ENCODE data around the gene KLHL28. TPM values are rescaled to one million over a fixed set of nuclear protein-coding genes. Genes with fewer than 3 reads are reported as not detected.
"Not testable (repeated sequence)": the region's sequence is repeated elsewhere in the genome, so short reads cannot be mapped to it uniquely, and the experiment has no call there.

Gene KLHL28
- total RNA-seq, 1 experiment from 2014 or later, result 0.53 TPM

DNA sequence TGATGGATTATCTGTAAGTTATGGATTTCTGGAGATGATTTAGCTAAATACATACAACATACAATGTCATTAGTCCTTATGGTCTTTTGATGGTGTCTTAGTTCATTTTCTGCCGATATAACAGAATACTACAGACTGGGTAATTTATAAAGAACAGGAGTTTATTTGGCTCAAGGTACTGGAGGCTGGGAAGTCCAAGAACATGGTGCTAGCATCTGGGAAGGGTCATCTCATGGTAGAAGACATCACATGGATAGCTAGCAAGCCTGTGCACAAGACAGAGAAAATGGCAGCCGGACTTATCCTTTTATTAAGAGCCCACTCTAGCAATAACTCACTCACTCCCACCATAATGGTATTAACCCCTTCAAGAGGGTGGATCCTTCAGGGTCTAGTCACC lies 24.2 kb downstream of the KLHL28 start:
- no peak for DNase-seq
- Histone ChIP-seq H3K9me3 (no peaks in the 10 kb centered on the region), H3K4me3 (no peak overlapping the region)

GRCh38 chr14:44935155-44935554 lies 26.6 kb downstream of the KLHL28 start:
- peaks cover 3% of the 10 kb centered on the region for H3K36me3 ChIP-seq
- no peak overlapping the region for H3K4me3 ChIP-seq
- DNase-seq, result no peak
- no peaks in the 10 kb centered on the region for H3K9me3 ChIP-seq
- H3K27me3 ChIP-seq, result no peaks in the 10 kb centered on the region

More for the DNA sequence above, 24.2 kb downstream of the KLHL28 start:
- H3K36me3 ChIP-seq, result peaks cover 8% of the 10 kb centered on the region
- H3K27me3 ChIP-seq, result no peaks in the 10 kb centered on the region

DNA sequence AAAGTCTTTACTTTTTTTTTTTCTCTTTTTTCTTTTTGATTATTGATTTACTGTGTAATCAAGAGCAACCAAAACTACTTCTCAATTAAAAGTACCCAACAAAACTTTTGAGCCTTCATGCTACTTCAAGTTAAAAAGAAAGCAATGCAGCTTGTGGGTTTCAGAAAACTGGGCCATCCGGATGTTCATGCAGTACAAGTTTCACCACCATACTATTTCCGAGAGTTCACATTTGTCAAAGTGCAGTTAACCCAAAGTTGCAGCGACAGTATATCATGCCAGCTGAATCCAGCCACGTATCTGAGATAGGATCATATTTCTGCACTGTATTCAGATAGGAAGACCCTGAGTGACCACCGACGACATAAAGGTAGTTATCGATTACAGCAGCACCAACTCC lies 33.0 kb downstream of the KLHL28 start:
- no peaks in the 10 kb centered on the region for H3K9me3 ChIP-seq
- no peak overlapping the region for H3K4me3 ChIP-seq
- no peaks in the 10 kb centered on the region for H3K27me3 ChIP-seq
- DNase-seq, result no peak
- H3K36me3 ChIP-seq, result no peaks in the 10 kb centered on the region

DNA sequence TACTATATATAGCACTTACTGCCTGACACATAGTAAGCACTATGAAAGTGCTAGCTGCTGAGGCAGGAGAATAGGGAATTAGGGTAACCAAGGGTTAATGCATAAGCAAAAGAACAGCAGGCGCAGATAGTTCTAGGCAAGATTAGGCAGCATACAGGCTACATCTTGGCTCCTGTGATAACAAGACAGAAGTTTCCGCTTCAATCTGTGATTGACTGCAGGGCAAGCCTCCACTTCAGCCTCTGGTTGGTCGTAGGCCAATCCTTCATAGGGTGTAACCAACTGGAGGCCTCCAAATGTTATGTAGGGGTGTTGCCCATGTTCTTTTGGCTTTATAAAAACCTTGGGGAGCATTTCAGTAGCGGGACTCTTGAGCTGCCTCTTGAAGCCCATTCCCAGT lies 46.9 kb downstream of the KLHL28 start:
- Histone ChIP-seq H3K27me3 (no peaks in the 10 kb centered on the region), H3K4me3 (no peak overlapping the region), H3K36me3 (no peaks in the 10 kb centered on the region), H3K9me3 (no peaks in the 10 kb centered on the region)
- no peak for DNase-seq

DNA sequence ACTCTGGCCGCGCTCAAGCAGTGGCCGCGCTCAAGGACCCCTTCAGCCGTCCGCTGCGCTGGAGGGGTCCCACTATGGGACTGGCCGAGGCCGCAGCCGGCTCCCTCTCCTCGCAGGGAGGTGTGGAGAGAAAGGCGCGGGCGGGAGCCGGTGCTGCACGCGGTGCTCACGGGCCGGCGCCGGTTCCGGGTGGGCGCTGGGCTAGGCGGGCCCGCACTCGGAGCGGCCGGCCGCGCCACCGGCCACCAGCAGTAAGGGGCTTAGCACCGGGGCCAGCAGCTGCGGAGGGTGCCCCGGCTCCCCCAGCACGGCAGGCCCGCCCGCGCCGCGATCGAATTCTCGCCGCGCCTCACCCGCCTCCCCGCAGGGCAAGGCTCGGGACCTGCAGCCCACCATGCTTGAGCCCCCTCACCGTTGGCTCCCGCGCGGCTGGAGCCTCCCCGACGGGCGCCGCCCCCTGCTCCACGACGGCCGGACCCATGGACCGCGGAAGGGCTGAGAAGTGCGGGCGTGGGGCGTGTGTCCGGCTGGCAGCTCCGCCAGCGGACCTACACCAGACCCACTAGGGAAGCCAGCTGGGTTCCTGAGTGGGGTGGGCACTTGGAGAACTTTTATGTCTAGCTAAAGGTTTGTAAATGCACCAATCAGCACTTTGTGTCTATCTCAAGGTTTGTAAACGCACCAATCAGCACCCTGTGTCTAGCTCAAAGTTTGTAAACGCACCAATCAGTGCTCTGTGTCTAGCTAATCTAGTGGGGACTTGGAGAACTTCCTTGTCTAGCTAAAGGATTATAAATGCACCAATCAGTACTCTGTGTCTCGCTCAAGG lies 49.5 kb downstream of the KLHL28 start:
- no peaks in the 10 kb centered on the region for H3K9me3 ChIP-seq
- no peak overlapping the region for H3K4me3 ChIP-seq
- H3K27me3 ChIP-seq, result no peaks in the 10 kb centered on the region
- H3K36me3 ChIP-seq, result no peaks in the 10 kb centered on the region
- DNase-seq, result no peak

GRCh38 chr14:44910821-44911220 lies 50.9 kb downstream of the KLHL28 start:
- Histone ChIP-seq H3K9me3 (no peaks in the 10 kb centered on the region), H3K4me3 (no peak overlapping the region), H3K36me3 (no peaks in the 10 kb centered on the region), H3K27me3 (no peaks in the 10 kb centered on the region)
- DNase-seq, result no peak

GRCh38 chr14:44901696-44902095 lies 60.1 kb downstream of the KLHL28 start:
- Histone ChIP-seq H3K27me3 (no peaks in the 10 kb centered on the region), H3K9me3 (peaks cover under 1% of the 10 kb centered on the region; the same call in 1 of the 2 replicates), H3K36me3 (no peaks in the 10 kb centered on the region; the same call in 1 of the 2 replicates), H3K4me3 (no peak overlapping the region)
- DNase-seq, result no peak

GRCh38 chr14:44898551-44898950 lies 63.2 kb downstream of the KLHL28 start:
- no peaks in the 10 kb centered on the region for H3K27me3 ChIP-seq
- H3K9me3 ChIP-seq, result peaks cover 4% of the 10 kb centered on the region; the same call in 1 of the 2 replicates
- no peaks in the 10 kb centered on the region; the same call in 1 of the 2 replicates for H3K36me3 ChIP-seq
- peak overlapping the region; percentile 79 for H3K4me3 ChIP-seq
- no peak for DNase-seq

DNA sequence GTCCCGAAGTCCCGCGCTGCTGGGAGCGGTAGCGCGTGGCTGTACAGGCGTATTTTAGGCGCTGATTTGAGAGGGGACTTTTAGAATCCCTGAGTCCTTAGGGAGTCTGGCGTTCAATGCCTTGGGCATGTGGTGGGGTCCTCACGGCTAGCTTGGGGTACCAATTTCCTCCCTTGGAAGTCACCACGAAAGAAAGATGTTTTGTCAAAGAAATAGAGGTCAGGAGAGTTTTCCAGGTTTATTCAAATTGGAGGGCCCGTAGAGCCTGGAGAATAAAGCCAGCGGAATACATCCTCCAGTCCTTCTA lies 63.9 kb downstream of the KLHL28 start:
- Histone ChIP-seq H3K36me3 (no peaks in the 10 kb centered on the region; the same call in 1 of the 2 replicates), H3K27me3 (no peaks in the 10 kb centered on the region), H3K4me3 (peak overlapping the region; percentile 79), H3K9me3 (peaks cover 4% of the 10 kb centered on the region; the same call in 1 of the 2 replicates)
- DNase-seq, result no peak

- Histone ChIP-seq H3K4me3 (peak overlapping the region; percentile 79), H3K9me3 (peaks cover 4% of the 10 kb centered on the region; the same call in 1 of the 2 replicates), H3K36me3 (no peaks in the 10 kb centered on the region; the same call in 1 of the 2 replicates), H3K27me3 (no peaks in the 10 kb centered on the region)
- DNase-seq, result peak; percentile 93
These were observed 64.5 kb downstream of the KLHL28 start for GRCh38 chr14:44897041-44897844.

- no peak for DNase-seq
- Histone ChIP-seq H3K9me3 (peaks cover 4% of the 10 kb centered on the region; the same call in 1 of the 2 replicates), H3K4me3 (peak overlapping the region; percentile 79), H3K36me3 (no peaks in the 10 kb centered on the region; the same call in 1 of the 2 replicates), H3K27me3 (no peaks in the 10 kb centered on the region)
These were observed 65.3 kb downstream of the KLHL28 start for GRCh38 chr14:44896275-44897040.

DNA sequence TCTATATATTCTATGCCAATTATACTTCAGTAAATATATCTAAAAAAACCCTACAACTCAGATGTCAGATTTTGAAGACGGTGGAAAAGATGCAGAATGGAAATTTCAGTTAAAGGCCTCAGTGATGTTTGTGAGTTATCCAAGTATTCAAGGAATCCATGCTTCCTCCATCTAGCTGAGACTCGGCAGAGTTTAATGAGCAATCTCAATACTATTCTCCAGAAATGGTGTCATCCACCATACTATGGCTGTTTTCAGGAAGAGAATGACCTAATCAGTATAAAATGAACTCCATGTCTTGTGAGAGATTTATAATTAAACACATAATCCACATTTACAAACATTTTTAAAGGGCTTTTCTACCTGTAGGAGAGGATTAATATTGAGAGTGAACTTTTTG lies 66.0 kb downstream of the KLHL28 start:
- Histone ChIP-seq H3K27me3 (no peaks in the 10 kb centered on the region), H3K9me3 (peaks cover 4% of the 10 kb centered on the region; the same call in 1 of the 2 replicates), H3K4me3 (no peak overlapping the region), H3K36me3 (no peaks in the 10 kb centered on the region)
- DNase-seq, result no peak

DNA sequence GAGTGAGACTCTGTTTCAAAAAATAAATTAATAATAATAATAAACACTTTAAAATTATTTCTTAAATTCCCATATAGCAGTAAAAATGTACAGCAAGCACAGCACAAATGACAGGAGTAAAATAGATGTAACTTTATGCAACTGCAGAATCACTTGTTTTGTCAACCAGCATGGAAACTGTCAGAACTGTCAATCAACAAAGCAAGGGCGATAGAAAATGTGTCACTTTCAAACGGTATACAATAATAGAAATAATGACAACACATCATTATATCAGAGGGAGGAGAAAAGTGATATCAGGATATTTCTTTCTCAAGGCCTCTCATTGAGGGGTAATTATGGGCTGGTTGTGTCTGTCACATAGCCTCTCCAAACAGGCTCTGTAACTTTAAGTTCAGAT lies 68.2 kb downstream of the KLHL28 start:
- no peaks in the 10 kb centered on the region for H3K36me3 ChIP-seq
- H3K4me3 ChIP-seq, result no peak overlapping the region
- peaks cover 4% of the 10 kb centered on the region; the same call in 1 of the 2 replicates for H3K9me3 ChIP-seq
- DNase-seq, result no peak
- no peaks in the 10 kb centered on the region for H3K27me3 ChIP-seq

GRCh38 chr14:44891726-44892372 lies 69.9 kb downstream of the KLHL28 start:
- DNase-seq, H3K9me3 ChIP-seq, H3K36me3 ChIP-seq, H3K4me3 ChIP-seq, H3K27me3 ChIP-seq: not testable (repeated sequence)

DNA sequence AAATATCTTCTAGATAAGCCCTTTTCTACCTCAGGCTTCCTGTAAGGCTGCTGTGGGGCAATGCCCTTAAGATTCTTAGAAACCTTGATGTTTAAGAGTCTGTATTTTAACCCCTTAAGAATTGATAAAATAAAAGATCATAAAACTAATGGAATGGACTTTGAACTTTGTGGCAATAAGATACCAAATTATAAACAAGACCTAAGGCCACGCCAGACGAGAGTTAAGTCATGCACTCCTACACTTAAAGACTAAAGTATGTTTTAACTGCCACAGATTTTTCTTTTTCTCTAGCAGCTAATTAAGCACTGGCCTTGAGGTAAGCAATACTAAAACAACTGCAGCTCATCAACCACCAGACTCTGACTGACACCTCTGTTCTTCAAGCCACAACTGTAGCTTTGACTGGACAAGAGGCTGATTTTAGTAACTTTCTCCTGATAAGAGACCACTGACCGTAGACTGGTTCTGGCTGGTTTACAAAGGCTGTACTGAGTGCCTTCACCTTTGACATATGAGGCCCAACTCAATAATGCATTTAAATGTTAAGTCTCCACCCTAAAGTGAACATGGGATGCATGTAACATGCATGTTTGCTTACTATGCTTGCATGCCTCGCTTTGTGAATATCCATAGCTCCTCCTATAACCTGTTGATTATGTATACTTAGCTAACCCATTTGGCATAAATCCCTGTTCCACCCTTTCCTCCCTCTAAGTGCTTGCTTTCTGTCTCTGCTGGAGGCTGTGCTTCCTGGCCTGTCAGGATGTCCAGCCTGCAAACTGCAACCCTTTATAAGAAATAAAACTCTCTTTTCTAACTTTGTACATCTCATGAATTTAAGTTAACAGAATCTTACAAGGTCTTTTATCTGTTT lies 71.9 kb downstream of the KLHL28 start:
- no peaks in the 10 kb centered on the region for H3K9me3 ChIP-seq
- no peaks in the 10 kb centered on the region for H3K27me3 ChIP-seq
- no peak overlapping the region for H3K4me3 ChIP-seq
- no peak for DNase-seq
- H3K36me3 ChIP-seq, result no peaks in the 10 kb centered on the region

GRCh38 chr14:44887596-44887955 lies 74.2 kb downstream of the KLHL28 start:
- no peak for DNase-seq
- Histone ChIP-seq H3K27me3 (no peaks in the 10 kb centered on the region), H3K36me3 (no peaks in the 10 kb centered on the region), H3K9me3 (no peaks in the 10 kb centered on the region), H3K4me3 (no peak overlapping the region)
